Panc1 (cell line): Measurements from ENCODE around the gene ELAVL1. TPM values are rescaled to one million over a fixed set of nuclear protein-coding genes. Genes with fewer than 3 reads are reported as not detected.

Experiments
- ATAC-seq: fragments of 200-7000 bp; cut with Tn5 transposase; 2 replicates; pipeline ENCODE4 v1.9.1; 2020; ENCODE audit warnings: mild to moderate bottlenecking, moderate library complexity
- BruUV-seq: library from RNA; stranded (reverse); fragments of 400-500 nt; replicated peaks from 2 replicates; lab custom pipeline; 2021; lab: Mats Ljungman, UMichigan
- CTCF ChIA-PET: fragments of 300-600 bp; sonication (Branson Sonifier 250); formaldehyde crosslinking; loops from one replicate; lab custom pipeline; 2022; ENCODE audit warnings: antibody characterized with exemption; lab: Charles Lee
- POLR2A ChIA-PET: fragments of 300-600 bp; sonication (Branson Sonifier 250); formaldehyde crosslinking; loops from one replicate; lab custom pipeline; 2022; ENCODE audit warnings: antibody characterized with exemption; lab: Charles Lee
- DNase-seq: peaks from one replicate; pipeline ENCODE4 v3.0.0-alpha.2; 2010; ENCODE audit warnings: low read depth, low spot score
- H3K27ac ChIP-seq: 2 replicates; pipeline ENCODE4 v1.5.1; 2011; ENCODE audit warnings: mild to moderate bottlenecking, low read length, inconsistent platforms
- H3K27me3 ChIP-seq: fragments of 200-500 bp; sonication (Bioruptor generic); 2 replicates; pipeline ENCODE4 v1.6.0; 2014; ENCODE audit warnings: low read length, inconsistent platforms; ENCODE audit not compliant: control insufficient read depth, insufficient read depth
- H3K36me3 ChIP-seq: fragments of 200-500 bp; sonication (Bioruptor generic); 2 replicates; pipeline ENCODE4 v1.5.1; 2014; ENCODE audit warnings: inconsistent platforms, mild to moderate bottlenecking, low read length, moderate library complexity; ENCODE audit not compliant: control insufficient read depth, insufficient read depth
- H3K4me1 ChIP-seq: 2 replicates; pipeline ENCODE4 v1.5.1; 2011; ENCODE audit warnings: inconsistent platforms, mild to moderate bottlenecking, low read length, moderate library complexity; ENCODE audit not compliant: control insufficient read depth, insufficient read depth
- H3K4me3 ChIP-seq, 2 experiments: 2 replicates each; pipeline ENCODE4 v1.5.1; 2011 to 2012; ENCODE audit warnings: low read depth in 2 of 2, low read length in 2 of 2, mild to moderate bottlenecking in 2 of 2, inconsistent platforms in 1 of 2, moderate library complexity in 1 of 2
- H3K9me3 ChIP-seq: fragments of 200-500 bp; sonication (Bioruptor generic); 2 replicates; pipeline ENCODE4 v1.5.1; 2014; ENCODE audit warnings: low read depth, mild to moderate bottlenecking, inconsistent platforms, low read length, moderate library complexity; ENCODE audit not compliant: control insufficient read depth, insufficient read depth
- POLR2AphosphoS5 ChIP-seq: IDR thresholded peaks from 2 replicates; pipeline ENCODE4 v1.6.1; 2012; ENCODE audit warnings: mild to moderate bottlenecking, low read depth, low read length, moderate library complexity
- REST ChIP-seq, 2 experiments: IDR thresholded peaks; 2 replicates each; pipeline ENCODE4 v1.6.1; 2011 to 2012; ENCODE audit warnings: low read depth in 2 of 2, control low read depth in 1 of 2, low read length in 1 of 2, mild to moderate bottlenecking in 1 of 2, moderate library complexity in 1 of 2; ENCODE audit not compliant: insufficient read depth in 1 of 2
- SIN3A ChIP-seq: IDR thresholded peaks from 2 replicates; pipeline ENCODE4 v1.6.1; 2012; ENCODE audit warnings: low read depth, mild to moderate bottlenecking, low read length, moderate library complexity, borderline replicate concordance; ENCODE audit not compliant: insufficient read depth
- TCF7L2 ChIP-seq: IDR thresholded peaks from 2 replicates; pipeline ENCODE4 v1.6.1; 2011; ENCODE audit warnings: mild to moderate bottlenecking, low read depth, low read length, inconsistent platforms
- in situ Hi-C: cut with HindIII; loops from 2 replicates; pipeline ENCODE4 v1.10.0; 2016; ENCODE audit warnings: low sequenced_read_pairs, low pct_unique_long_range_greater_than_20kb
- intact Hi-C: fragments of 100-400 bp; cut with micrococcal nuclease; formaldehyde crosslinking; loops from one replicate; pipeline ENCODE4 v1.10.0; 2022; ENCODE audit not compliant: unreplicated experiment
- total RNA-seq: library from RNA; stranded (reverse); gene quantifications from one replicate; pipeline ENCODE4 v1.2.1, GENCODE V29; 2021; ENCODE audit not compliant: unreplicated experiment
- TF ChIP-seq, protein P1 (sequence below): fragments of 450-650 bp; IDR thresholded peaks from 2 replicates; pipeline ENCODE4 v1.5.1; 2017; ENCODE audit warnings: mild to moderate bottlenecking

Gene ELAVL1
- total RNA-seq, 1 experiment from 2014 or later = 123 TPM

DNA sequence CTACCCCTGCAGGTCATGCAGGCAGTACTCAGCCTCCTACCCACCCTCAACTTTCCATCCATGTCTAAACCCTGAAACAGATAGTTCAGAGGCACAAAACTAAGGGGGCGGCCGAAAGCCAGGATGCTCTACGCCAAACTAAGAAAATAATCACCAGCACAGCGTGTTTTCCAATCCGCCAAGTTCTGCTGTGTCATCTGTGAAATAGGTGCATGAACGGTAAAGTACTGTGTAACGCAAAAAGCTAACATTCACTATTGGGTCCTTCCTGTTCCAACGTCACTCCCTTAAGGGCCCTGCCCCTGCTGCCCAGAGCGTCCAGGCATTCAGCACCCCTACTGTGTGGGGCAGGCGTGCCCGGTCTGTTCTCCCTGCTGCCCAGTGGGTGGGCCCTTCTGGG, 49.7 kb downstream of the ELAVL1 start:
- H3K27ac ChIP-seq = no peak overlapping the region
- POLR2A ChIA-PET = no interaction called here
- H3K9me3 ChIP-seq = no peaks in the 10 kb centered on the region
- CTCF ChIA-PET = no interaction called here
- TF ChIP-seq TCF7L2 (no peak), SIN3A (no peak), POLR2AphosphoS5 (no peak), REST (IDR thresholded peaks at IDR 0.05; ENCODE audit: insufficient read depth in 1 of 2, low read depth in 2 of 2, low read length in 1 of 2) (no peak)
- TF ChIP-seq, protein P1, sequence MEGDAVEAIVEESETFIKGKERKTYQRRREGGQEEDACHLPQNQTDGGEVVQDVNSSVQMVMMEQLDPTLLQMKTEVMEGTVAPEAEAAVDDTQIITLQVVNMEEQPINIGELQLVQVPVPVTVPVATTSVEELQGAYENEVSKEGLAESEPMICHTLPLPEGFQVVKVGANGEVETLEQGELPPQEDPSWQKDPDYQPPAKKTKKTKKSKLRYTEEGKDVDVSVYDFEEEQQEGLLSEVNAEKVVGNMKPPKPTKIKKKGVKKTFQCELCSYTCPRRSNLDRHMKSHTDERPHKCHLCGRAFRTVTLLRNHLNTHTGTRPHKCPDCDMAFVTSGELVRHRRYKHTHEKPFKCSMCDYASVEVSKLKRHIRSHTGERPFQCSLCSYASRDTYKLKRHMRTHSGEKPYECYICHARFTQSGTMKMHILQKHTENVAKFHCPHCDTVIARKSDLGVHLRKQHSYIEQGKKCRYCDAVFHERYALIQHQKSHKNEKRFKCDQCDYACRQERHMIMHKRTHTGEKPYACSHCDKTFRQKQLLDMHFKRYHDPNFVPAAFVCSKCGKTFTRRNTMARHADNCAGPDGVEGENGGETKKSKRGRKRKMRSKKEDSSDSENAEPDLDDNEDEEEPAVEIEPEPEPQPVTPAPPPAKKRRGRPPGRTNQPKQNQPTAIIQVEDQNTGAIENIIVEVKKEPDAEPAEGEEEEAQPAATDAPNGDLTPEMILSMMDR = no peak
- no peak for DNase-seq
- no peaks in the 10 kb centered on the region; the same call in 1 of the 2 replicates for H3K36me3 ChIP-seq
- H3K27me3 ChIP-seq = no peaks in the 10 kb centered on the region
- in situ Hi-C loops (no loop called here), intact Hi-C loops (no loop called here)
- H3K4me1 ChIP-seq = peaks cover 3% of the 10 kb centered on the region; the same call in 1 of the 2 replicates
- BruUV-seq = no TSS peak
- H3K4me3 ChIP-seq = no peak overlapping the region
- no peak for ATAC-seq

GRCh38 chr19:7953576-7953975, 51.9 kb downstream of the ELAVL1 start:
- in situ Hi-C loops = no loop called here
- POLR2A ChIA-PET = no interaction called here
- ATAC-seq = no peak
- Histone ChIP-seq H3K27me3 (no peaks in the 10 kb centered on the region), H3K36me3 (no peaks in the 10 kb centered on the region), H3K4me1 (peaks cover 3% of the 10 kb centered on the region; the same call in 1 of the 2 replicates), H3K27ac (no peak overlapping the region; the same call in 1 of the 2 replicates), H3K9me3 (no peaks in the 10 kb centered on the region), H3K4me3 (no peak overlapping the region)
- TF ChIP-seq, protein P1 = no peak
- TF ChIP-seq TCF7L2 (no peak), SIN3A (no peak), POLR2AphosphoS5 (no peak), REST (IDR thresholded peaks at IDR 0.05; ENCODE audit: insufficient read depth in 1 of 2, low read depth in 2 of 2, low read length in 1 of 2) (no peak)
- intact Hi-C loops = no loop called here
- DNase-seq = no peak
- CTCF ChIA-PET = no interaction called here
- no TSS peak for BruUV-seq
